22Rv1 (cell line): ENCODE data around the gene IMMP2L.

Experiments used
- H3K27ac ChIP-seq: fragments of 450-650 bp; 2 replicates; pipeline ENCODE4 v1.5.1; 2017
- ZFX ChIP-seq: fragments of 450-650 bp; IDR thresholded peaks from 2 replicates; pipeline ENCODE4 v1.6.1; 2017; ENCODE audit warnings: antibody characterized with exemption, borderline replicate concordance
- TF ChIP-seq, protein P1 (sequence below): fragments of 450-650 bp; IDR thresholded peaks from 2 replicates; pipeline ENCODE4 v1.5.1; 2017; ENCODE audit warnings: mild to moderate bottlenecking

IMMP2L gene

DNA sequence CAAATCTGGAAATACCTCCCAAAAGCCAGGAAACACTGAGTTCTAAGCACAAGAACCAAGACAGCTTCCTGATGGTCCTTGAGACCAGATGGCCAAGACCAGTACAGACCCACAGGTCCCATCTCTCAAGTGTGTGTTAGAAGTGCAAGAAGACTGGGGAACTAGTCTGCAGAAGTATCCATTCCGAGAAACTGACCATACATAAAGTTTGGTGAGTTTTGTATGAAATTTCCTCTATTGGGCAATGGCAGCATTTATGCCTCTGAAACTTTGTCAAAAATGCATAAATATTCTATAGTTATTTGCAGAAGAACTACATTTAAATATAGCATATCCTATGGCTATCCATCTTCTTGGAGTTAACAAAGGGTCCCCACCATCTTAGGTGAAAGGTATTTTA is 333.9 kb downstream of the IMMP2L start:
- TF ChIP-seq, protein P1, sequence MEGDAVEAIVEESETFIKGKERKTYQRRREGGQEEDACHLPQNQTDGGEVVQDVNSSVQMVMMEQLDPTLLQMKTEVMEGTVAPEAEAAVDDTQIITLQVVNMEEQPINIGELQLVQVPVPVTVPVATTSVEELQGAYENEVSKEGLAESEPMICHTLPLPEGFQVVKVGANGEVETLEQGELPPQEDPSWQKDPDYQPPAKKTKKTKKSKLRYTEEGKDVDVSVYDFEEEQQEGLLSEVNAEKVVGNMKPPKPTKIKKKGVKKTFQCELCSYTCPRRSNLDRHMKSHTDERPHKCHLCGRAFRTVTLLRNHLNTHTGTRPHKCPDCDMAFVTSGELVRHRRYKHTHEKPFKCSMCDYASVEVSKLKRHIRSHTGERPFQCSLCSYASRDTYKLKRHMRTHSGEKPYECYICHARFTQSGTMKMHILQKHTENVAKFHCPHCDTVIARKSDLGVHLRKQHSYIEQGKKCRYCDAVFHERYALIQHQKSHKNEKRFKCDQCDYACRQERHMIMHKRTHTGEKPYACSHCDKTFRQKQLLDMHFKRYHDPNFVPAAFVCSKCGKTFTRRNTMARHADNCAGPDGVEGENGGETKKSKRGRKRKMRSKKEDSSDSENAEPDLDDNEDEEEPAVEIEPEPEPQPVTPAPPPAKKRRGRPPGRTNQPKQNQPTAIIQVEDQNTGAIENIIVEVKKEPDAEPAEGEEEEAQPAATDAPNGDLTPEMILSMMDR: no peak
- TF ChIP-seq ZFX: no peak

DNA sequence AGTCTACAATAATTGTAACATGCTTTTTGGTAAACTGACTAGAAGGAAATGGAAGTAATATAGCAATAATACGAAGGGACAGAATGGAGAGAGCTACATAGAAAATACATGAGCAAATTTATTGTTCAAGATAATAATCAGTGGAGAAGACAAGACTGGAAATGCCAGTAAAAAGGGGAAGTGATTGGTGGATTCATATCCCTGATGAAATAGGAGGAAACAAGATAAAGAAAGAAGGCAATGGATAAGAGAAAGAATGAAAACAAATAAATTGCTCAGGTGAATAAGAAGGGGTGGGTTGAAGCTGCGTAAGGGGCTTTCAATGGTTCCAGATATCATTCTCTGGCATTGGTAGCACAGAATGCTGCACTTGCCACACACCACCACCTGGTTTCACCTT is 335.5 kb downstream of the IMMP2L start:
- TF ChIP-seq ZFX: no peak
- TF ChIP-seq, protein P1: no peak
- H3K27ac ChIP-seq: no peak overlapping the region

More for the DNA sequence above, 333.9 kb downstream of the IMMP2L start:
- no peak overlapping the region for H3K27ac ChIP-seq

DNA sequence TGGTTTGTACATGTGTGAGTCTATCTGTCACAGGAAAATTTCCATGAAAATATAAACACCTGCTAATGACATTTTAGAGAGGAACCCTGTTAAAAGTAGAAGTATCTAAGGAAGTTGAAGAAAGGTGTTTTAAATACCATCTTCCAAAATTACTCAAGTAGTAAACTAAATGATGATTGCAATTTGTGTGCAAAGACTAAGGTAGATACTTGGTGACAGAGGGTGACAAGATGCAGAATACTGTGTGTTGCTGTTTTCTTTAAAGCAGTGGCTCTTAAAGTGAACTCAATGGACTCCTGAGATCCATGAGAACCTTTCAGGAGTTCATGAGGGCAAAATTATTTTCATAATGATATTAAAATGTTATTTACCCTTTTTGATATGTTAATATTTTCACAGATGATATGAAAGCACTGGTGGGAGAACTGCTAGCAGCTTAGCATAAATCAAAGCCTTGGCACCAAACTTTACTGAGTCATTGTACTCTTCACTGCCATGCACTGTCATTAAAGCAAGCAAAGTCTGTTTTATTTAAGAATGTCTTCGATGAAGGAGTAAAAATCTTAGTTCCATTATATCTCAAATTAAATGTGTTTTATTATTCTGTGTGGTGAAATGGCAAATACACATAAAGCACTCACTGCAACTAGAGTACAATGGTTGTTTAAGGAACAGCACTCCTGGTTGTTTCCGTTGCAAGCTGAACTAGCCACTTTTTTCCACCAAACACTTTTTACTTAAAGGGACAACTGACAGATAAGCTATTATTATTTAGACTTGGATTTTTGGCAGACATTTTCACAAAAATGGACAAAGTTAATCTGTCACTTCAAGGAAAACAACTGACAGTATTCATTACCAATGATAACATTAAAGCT is 337.7 kb downstream of the IMMP2L start:
- H3K27ac ChIP-seq: no peak overlapping the region
- TF ChIP-seq, protein P1: no peak
- TF ChIP-seq ZFX: no peak

DNA sequence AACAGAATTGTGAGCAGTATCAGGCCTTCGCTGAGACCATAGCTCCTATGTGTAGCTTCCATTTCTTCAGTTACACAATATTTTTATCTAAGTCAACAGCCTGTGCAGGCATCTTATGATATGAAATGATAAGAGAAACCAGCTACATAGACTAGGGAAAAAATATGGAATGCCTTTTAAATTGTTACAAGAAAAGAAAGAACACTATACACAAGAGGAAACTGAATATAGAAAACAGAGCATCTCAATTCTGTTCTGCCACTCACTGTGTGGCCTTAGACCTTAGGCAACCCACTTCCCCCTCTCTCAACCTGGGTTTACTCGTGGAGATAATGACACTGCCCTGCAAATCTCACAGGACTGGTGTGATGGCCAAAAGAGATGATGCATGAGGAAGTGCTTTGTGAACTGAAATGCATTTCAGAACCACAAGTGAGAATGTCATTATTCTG is 338.5 kb downstream of the IMMP2L start:
- no peak overlapping the region for H3K27ac ChIP-seq
- TF ChIP-seq ZFX: no peak
- TF ChIP-seq, protein P1: no peak

DNA sequence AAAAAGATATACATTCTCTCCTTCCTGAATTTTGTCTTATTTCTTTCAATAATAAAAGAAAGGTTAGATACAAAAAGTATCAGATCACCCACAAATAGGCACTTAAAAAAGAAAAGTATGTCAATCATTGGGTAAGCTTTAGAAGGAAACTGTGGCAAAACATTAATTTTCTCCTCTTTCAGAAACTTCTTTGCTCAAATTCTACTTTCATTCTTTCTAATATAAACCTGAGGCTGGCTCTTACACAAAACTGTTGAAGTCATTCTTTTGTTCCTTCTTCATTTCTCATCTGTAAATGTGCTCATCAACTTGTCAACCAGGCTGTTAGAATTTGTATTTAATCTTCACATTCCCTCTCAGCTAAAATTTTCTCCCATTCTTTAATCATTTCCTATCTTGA is 346.7 kb downstream of the IMMP2L start:
- H3K27ac ChIP-seq: no peak overlapping the region
- no peak for TF ChIP-seq ZFX
- TF ChIP-seq, protein P1: no peak

DNA sequence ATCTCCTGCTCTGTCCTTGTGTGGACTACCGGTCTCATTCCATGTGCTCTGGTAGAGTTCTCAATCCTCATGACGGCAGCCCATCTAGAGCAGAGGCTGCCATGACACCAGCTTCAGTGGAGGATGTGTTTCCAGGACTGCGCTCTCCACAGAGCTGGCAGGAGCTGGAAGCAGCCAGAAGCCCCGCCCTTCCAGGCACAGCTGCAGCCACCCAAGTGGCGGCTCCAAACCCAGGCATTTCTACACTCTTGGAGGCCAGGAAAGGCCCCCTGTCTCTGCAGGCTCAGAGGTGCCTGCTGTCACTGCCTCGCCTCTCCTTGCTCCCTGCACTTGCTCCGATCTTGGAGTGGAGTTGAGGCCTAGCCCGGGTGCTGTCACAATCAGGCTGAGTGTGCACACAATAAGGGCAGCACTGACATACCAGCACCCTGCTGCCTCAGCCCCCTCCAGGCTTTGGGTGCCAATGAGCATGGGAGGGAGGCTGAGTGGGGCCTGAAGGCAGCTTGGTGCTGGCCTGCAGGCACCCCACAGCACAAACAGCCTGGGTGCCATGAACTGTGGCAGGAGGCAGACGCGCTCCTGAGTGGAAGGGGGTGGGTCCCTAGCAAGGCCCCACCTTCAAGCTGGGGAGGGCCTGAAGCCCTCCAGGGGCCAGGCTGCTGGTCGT is 349.3 kb downstream of the IMMP2L start:
- no peak overlapping the region for H3K27ac ChIP-seq
- TF ChIP-seq, protein P1: no peak
- no peak for TF ChIP-seq ZFX

DNA sequence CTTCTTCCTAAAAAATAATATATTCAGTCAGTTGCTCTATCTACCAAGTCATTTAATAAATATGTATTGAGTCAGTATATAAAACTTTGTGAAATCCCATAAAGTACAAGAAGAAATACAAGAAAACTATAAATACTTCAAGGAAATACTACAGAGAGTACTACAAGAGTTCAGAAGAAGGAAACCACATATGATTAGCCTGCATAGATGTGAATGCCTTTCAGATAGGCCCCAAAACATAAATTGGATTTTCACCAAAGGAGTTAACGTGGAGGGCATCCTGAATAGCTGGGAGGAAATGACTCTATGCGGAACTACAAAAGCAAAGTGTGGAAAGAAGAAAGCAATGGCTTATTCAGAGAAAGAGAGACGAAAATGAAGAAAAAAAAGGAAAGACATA is 351.3 kb downstream of the IMMP2L start:
- TF ChIP-seq, protein P1: no peak
- TF ChIP-seq ZFX: no peak
- no peak overlapping the region for H3K27ac ChIP-seq
